WTC11 (cell line): ENCODE measurements around the gene C3orf22.
"Not testable (repeated sequence)": the region's sequence is repeated elsewhere in the genome, so short reads cannot be mapped to it uniquely, and the experiment has no call there.

Experiments
- CREB1 ChIP-seq: sonication (generic); formaldehyde crosslinking; IDR thresholded peaks from 2 replicates; pipeline ENCODE4 v1.8.0; 2023; ENCODE audit warnings: mild to moderate bottlenecking, missing genetic modification reagents
- CREM ChIP-seq: sonication (generic); formaldehyde crosslinking; IDR thresholded peaks from 2 replicates; pipeline ENCODE4 v1.8.1; 2022; ENCODE audit warnings: mild to moderate bottlenecking, missing genetic modification reagents, moderate library complexity
- FOXK1 ChIP-seq: sonication (generic); formaldehyde crosslinking; IDR thresholded peaks from 2 replicates; pipeline ENCODE4 v1.8.0; 2022; ENCODE audit warnings: mild to moderate bottlenecking, moderate library complexity, missing genetic modification reagents
- KAT7 ChIP-seq: sonication (generic); formaldehyde crosslinking; IDR thresholded peaks from 2 replicates; pipeline ENCODE4 v1.8.1; 2023; ENCODE audit warnings: missing genetic modification reagents, mild to moderate bottlenecking, borderline replicate concordance
- RELA ChIP-seq: sonication (generic); formaldehyde crosslinking; IDR thresholded peaks from 2 replicates; pipeline ENCODE4 v1.8.1; 2022; ENCODE audit warnings: missing genetic modification reagents, mild to moderate bottlenecking, borderline replicate concordance
- ZBTB21 ChIP-seq: sonication (generic); formaldehyde crosslinking; IDR thresholded peaks from 2 replicates; pipeline ENCODE4 v1.8.1; 2023; ENCODE audit warnings: mild to moderate bottlenecking, missing genetic modification reagents, borderline replicate concordance
- TF ChIP-seq, protein P1 (sequence below): sonication (generic); formaldehyde crosslinking; IDR thresholded peaks from 2 replicates; pipeline ENCODE4 v1.8.1; 2023; ENCODE audit warnings: mild to moderate bottlenecking, missing genetic modification reagents
- TF ChIP-seq, protein P2 (sequence below): fragments of 200-600 bp; IDR thresholded peaks from 2 replicates; pipeline ENCODE4 v1.8.0; 2022; ENCODE audit warnings: antibody characterized with exemption
- TF ChIP-seq, protein P3 (sequence below): sonication (generic); formaldehyde crosslinking; IDR thresholded peaks from 2 replicates; pipeline ENCODE4 v1.8.1; 2022; ENCODE audit warnings: low read depth, missing genetic modification reagents, borderline replicate concordance
- TF ChIP-seq, protein P4 (sequence below): sonication (generic); formaldehyde crosslinking; IDR thresholded peaks from 2 replicates; pipeline ENCODE4 v1.8.1; 2023; ENCODE audit warnings: mild to moderate bottlenecking, moderate library complexity, missing genetic modification reagents
- TF ChIP-seq, protein P5 (sequence below): sonication (generic); formaldehyde crosslinking; conservative IDR thresholded peaks from 2 replicates; pipeline ENCODE4 v1.8.1; 2022; ENCODE audit warnings: mild to moderate bottlenecking, missing genetic modification reagents
- TF ChIP-seq, protein P6 (sequence below): sonication (generic); formaldehyde crosslinking; IDR thresholded peaks from 2 replicates; pipeline ENCODE4 v1.8.0; 2022; ENCODE audit warnings: mild to moderate bottlenecking, missing genetic modification reagents
- TF ChIP-seq, protein P7 (sequence below): sonication (generic); formaldehyde crosslinking; conservative IDR thresholded peaks from 2 replicates; pipeline ENCODE4 v1.8.1; 2023; ENCODE audit warnings: mild to moderate bottlenecking, low read depth, missing genetic modification reagents, moderate library complexity
- TF ChIP-seq, protein P8 (sequence below): sonication (generic); formaldehyde crosslinking; IDR thresholded peaks from 2 replicates; pipeline ENCODE4 v1.8.1; 2023; ENCODE audit warnings: mild to moderate bottlenecking, missing genetic modification reagents, moderate library complexity

DNA sequence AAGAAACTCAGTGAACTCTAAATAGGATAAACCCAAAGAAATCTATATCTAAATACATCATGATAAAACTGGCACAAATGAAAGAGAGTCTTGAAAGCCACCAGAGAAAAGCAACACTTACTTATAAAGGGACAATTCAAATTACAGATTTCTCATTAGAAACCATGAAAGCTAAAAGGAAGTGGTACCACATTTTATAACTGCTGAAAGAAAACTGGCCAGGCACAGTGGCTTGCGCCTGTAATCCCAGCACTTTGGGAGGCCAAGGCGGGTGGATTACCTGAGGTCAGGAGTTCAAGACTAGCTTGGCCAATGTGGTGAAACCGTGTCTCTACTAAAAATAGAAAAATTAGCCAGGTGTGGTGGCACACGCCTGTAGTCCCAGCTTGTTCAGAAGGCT lies 36.7 kb upstream of the C3orf22 start:
- TF ChIP-seq, protein P1, sequence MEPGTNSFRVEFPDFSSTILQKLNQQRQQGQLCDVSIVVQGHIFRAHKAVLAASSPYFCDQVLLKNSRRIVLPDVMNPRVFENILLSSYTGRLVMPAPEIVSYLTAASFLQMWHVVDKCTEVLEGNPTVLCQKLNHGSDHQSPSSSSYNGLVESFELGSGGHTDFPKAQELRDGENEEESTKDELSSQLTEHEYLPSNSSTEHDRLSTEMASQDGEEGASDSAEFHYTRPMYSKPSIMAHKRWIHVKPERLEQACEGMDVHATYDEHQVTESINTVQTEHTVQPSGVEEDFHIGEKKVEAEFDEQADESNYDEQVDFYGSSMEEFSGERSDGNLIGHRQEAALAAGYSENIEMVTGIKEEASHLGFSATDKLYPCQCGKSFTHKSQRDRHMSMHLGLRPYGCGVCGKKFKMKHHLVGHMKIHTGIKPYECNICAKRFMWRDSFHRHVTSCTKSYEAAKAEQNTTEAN (CRISPR knock-in tag), result not testable (repeated sequence)
- TF ChIP-seq, protein P2, sequence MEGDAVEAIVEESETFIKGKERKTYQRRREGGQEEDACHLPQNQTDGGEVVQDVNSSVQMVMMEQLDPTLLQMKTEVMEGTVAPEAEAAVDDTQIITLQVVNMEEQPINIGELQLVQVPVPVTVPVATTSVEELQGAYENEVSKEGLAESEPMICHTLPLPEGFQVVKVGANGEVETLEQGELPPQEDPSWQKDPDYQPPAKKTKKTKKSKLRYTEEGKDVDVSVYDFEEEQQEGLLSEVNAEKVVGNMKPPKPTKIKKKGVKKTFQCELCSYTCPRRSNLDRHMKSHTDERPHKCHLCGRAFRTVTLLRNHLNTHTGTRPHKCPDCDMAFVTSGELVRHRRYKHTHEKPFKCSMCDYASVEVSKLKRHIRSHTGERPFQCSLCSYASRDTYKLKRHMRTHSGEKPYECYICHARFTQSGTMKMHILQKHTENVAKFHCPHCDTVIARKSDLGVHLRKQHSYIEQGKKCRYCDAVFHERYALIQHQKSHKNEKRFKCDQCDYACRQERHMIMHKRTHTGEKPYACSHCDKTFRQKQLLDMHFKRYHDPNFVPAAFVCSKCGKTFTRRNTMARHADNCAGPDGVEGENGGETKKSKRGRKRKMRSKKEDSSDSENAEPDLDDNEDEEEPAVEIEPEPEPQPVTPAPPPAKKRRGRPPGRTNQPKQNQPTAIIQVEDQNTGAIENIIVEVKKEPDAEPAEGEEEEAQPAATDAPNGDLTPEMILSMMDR, result not testable (repeated sequence)
- TF ChIP-seq KAT7 (CRISPR knock-in tag); ZBTB21 (CRISPR knock-in tag); FOXK1; RELA (CRISPR knock-in tag); CREM; CREB1 (CRISPR knock-in tag): not testable (repeated sequence)
- TF ChIP-seq, protein P3, sequence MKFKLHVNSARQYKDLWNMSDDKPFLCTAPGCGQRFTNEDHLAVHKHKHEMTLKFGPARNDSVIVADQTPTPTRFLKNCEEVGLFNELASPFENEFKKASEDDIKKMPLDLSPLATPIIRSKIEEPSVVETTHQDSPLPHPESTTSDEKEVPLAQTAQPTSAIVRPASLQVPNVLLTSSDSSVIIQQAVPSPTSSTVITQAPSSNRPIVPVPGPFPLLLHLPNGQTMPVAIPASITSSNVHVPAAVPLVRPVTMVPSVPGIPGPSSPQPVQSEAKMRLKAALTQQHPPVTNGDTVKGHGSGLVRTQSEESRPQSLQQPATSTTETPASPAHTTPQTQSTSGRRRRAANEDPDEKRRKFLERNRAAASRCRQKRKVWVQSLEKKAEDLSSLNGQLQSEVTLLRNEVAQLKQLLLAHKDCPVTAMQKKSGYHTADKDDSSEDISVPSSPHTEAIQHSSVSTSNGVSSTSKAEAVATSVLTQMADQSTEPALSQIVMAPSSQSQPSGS (CRISPR knock-in tag), result not testable (repeated sequence)
- TF ChIP-seq, protein P4, sequence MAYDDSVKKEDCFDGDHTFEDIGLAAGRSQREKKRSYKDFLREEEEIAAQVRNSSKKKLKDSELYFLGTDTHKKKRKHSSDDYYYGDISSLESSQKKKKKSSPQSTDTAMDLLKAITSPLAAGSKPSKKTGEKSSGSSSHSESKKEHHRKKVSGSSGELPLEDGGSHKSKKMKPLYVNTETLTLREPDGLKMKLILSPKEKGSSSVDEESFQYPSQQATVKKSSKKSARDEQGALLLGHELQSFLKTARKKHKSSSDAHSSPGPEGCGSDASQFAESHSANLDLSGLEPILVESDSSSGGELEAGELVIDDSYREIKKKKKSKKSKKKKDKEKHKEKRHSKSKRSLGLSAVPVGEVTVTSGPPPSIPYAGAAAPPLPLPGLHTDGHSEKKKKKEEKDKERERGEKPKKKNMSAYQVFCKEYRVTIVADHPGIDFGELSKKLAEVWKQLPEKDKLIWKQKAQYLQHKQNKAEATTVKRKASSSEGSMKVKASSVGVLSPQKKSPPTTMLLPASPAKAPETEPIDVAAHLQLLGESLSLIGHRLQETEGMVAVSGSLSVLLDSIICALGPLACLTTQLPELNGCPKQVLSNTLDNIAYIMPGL (CRISPR knock-in tag), result not testable (repeated sequence)
- TF ChIP-seq, protein P5, sequence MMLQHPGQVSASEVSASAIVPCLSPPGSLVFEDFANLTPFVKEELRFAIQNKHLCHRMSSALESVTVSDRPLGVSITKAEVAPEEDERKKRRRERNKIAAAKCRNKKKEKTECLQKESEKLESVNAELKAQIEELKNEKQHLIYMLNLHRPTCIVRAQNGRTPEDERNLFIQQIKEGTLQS (CRISPR knock-in tag), result not testable (repeated sequence)
- TF ChIP-seq, protein P6, sequence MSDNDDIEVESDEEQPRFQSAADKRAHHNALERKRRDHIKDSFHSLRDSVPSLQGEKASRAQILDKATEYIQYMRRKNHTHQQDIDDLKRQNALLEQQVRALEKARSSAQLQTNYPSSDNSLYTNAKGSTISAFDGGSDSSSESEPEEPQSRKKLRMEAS, result not testable (repeated sequence)
- TF ChIP-seq, protein P7, sequence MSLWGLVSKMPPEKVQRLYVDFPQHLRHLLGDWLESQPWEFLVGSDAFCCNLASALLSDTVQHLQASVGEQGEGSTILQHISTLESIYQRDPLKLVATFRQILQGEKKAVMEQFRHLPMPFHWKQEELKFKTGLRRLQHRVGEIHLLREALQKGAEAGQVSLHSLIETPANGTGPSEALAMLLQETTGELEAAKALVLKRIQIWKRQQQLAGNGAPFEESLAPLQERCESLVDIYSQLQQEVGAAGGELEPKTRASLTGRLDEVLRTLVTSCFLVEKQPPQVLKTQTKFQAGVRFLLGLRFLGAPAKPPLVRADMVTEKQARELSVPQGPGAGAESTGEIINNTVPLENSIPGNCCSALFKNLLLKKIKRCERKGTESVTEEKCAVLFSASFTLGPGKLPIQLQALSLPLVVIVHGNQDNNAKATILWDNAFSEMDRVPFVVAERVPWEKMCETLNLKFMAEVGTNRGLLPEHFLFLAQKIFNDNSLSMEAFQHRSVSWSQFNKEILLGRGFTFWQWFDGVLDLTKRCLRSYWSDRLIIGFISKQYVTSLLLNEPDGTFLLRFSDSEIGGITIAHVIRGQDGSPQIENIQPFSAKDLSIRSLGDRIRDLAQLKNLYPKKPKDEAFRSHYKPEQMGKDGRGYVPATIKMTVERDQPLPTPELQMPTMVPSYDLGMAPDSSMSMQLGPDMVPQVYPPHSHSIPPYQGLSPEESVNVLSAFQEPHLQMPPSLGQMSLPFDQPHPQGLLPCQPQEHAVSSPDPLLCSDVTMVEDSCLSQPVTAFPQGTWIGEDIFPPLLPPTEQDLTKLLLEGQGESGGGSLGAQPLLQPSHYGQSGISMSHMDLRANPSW (CRISPR knock-in tag), result not testable (repeated sequence)
- TF ChIP-seq, protein P8, sequence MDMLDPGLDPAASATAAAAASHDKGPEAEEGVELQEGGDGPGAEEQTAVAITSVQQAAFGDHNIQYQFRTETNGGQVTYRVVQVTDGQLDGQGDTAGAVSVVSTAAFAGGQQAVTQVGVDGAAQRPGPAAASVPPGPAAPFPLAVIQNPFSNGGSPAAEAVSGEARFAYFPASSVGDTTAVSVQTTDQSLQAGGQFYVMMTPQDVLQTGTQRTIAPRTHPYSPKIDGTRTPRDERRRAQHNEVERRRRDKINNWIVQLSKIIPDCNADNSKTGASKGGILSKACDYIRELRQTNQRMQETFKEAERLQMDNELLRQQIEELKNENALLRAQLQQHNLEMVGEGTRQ, result not testable (repeated sequence)
